HFFc6 (cell line): Measurements from ENCODE around the gene SLAIN1. TPM values are rescaled to one million over a fixed set of nuclear protein-coding genes. Genes with fewer than 3 reads are reported as not detected.

ENCODE experiments used
- DNase-seq: peaks from one replicate; pipeline ENCODE4 v3.0.0-alpha.2; 2018
- H3K27ac Mint-ChIP-seq: 2 replicates; pipeline ENCODE4 v1.8.0; 2020; ENCODE audit warnings: mild to moderate bottlenecking, mixed read lengths
- H3K27me3 Mint-ChIP-seq: 2 replicates; pipeline ENCODE4 v1.8.0; 2021; ENCODE audit warnings: mild to moderate bottlenecking, moderate library complexity, mixed read lengths; ENCODE audit not compliant: insufficient read depth
- H3K36me3 Mint-ChIP-seq: 2 replicates; pipeline ENCODE4 v1.8.0; 2021; ENCODE audit warnings: low read depth, mixed read lengths
- H3K4me1 Mint-ChIP-seq: 2 replicates; pipeline ENCODE4 v1.8.0; 2020; ENCODE audit warnings: low read depth, mixed read lengths
- H3K4me3 Mint-ChIP-seq: 2 replicates; pipeline ENCODE4 v1.8.0; 2020; ENCODE audit warnings: mild to moderate bottlenecking, moderate library complexity, mixed read lengths
- H3K9me3 Mint-ChIP-seq: 2 replicates; pipeline ENCODE4 v1.8.0; 2020; ENCODE audit warnings: mild to moderate bottlenecking, mixed read lengths
- CTCF ChIP-seq: fragments of 200-600 bp; sonication (generic); IDR thresholded peaks from 2 replicates; pipeline ENCODE4 v1.5.0; 2021; ENCODE audit warnings: antibody characterized with exemption, mild to moderate bottlenecking
- total RNA-seq, 6 experiments: library from RNA; stranded (reverse); fragmentation: NEBNext Ultra II Directional; extraction: Animal tissue kit (Norgen Biotek cat#: 25700); gene quantifications; 2 replicates in 1 of 6; 3 replicates in 5 of 6; pipeline ENCODE4 v1.2.3, GENCODE V29; 2021

SLAIN1 gene
- total RNA-seq, 6 experiments from 2014 or later: 0.09 to 0.56 (median 0.24) TPM; not detected in 3

- TF ChIP-seq CTCF: no peak
- H3K4me1 Mint-ChIP-seq: peaks cover 6% of the 10 kb centered on the region
- H3K27me3 Mint-ChIP-seq: peaks cover 7% of the 10 kb centered on the region; the same call in 1 of the 2 replicates
- no peaks in the 10 kb centered on the region for H3K9me3 Mint-ChIP-seq
- H3K27ac Mint-ChIP-seq: no peak overlapping the region
- DNase-seq: no peak
- no peaks in the 10 kb centered on the region; the same call in 1 of the 2 replicates for H3K36me3 Mint-ChIP-seq
- H3K4me3 Mint-ChIP-seq: no peak overlapping the region
These were observed 3.8 kb downstream of the SLAIN1 start for GRCh38 chr13:77701305-77701704.

- TF ChIP-seq CTCF: no peak
- Mint-ChIP-seq H3K9me3 (peaks cover 1% of the 10 kb centered on the region; the same call in 1 of the 2 replicates), H3K36me3 (no peaks in the 10 kb centered on the region; the same call in 1 of the 2 replicates), H3K4me1 (peaks cover 6% of the 10 kb centered on the region), H3K4me3 (no peak overlapping the region), H3K27ac (no peak overlapping the region), H3K27me3 (peaks cover 7% of the 10 kb centered on the region; the same call in 1 of the 2 replicates)
- no peak for DNase-seq
These were observed 4.9 kb downstream of the SLAIN1 start for GRCh38 chr13:77702366-77702765.

GRCh38 chr13:77703408-77703807, 5.9 kb downstream of the SLAIN1 start:
- peaks cover 10% of the 10 kb centered on the region for H3K9me3 Mint-ChIP-seq
- H3K27ac Mint-ChIP-seq: no peak overlapping the region
- no peak overlapping the region for H3K4me3 Mint-ChIP-seq
- DNase-seq: no peak
- H3K36me3 Mint-ChIP-seq: no peaks in the 10 kb centered on the region; the same call in 1 of the 2 replicates
- no peak for TF ChIP-seq CTCF
- H3K27me3 Mint-ChIP-seq: peaks cover 7% of the 10 kb centered on the region; the same call in 1 of the 2 replicates
- peaks cover 6% of the 10 kb centered on the region for H3K4me1 Mint-ChIP-seq

DNA sequence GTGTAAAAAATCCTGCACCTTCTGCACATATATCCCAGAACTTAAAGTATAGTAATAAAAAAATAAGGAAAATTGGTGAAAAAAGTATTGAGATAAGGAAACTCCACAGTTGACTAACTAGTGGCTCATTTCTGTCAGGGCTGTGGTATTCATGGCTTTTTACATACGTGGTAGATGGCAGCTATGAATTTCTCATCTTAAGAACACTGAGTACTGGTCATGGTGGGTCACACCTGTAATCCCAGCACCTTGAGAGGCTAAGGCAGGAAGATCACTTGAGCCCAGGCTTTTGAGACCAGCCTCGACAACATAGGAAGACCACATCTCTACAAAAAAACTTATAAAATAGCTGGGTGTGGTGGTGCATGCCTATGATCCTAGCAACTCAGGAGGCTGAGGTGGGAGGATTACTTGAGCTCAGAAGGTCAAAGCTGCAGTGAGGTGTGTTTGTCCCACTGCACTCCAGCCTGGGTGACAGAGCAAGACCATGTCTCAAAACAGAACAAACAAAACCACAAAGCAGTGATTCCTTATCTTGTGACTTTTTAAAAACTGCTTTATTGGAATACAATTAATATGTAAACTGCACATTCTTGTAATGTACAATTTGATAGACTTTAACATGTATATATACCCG, 16.8 kb downstream of the SLAIN1 start:
- no peaks in the 10 kb centered on the region for H3K36me3 Mint-ChIP-seq
- peaks cover 6% of the 10 kb centered on the region for H3K9me3 Mint-ChIP-seq
- no peak overlapping the region for H3K4me3 Mint-ChIP-seq
- no peaks in the 10 kb centered on the region for H3K27me3 Mint-ChIP-seq
- no peak for TF ChIP-seq CTCF
- no peaks in the 10 kb centered on the region for H3K4me1 Mint-ChIP-seq
- DNase-seq: no peak
- H3K27ac Mint-ChIP-seq: no peak overlapping the region

DNA sequence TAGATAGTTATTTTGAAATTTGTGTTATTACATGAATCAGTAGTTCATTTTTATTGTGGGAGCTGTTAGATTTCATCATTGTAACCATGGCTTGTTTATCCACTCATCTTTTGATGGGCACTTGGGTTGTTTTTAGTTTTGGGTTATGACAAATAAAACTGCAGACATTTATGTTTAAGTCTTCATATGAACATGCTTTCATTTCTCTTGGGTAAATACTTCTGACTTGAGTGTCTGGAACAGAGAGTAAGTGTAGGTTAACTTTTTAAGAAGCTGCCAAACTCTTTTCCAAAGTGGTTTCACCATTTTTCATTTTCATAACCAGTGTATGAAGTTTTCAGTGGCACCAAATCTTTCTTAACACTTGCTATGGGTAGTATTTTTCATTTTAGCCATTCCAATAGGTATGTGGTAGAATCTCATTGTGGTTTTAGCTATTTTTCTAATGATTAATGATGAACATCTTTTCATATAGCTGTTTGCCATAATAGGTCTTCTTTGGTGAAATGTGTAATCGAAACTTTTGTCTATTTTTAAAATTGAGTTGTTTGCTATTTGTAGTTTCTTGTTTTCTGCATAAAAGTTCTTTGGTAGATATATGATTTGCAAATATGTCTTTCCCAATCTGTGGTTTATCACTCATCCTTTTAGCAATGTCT, 17.9 kb downstream of the SLAIN1 start:
- H3K27ac Mint-ChIP-seq: no peak overlapping the region
- no peak overlapping the region for H3K4me3 Mint-ChIP-seq
- TF ChIP-seq CTCF: no peak
- no peaks in the 10 kb centered on the region for H3K36me3 Mint-ChIP-seq
- H3K27me3 Mint-ChIP-seq: no peaks in the 10 kb centered on the region
- no peak for DNase-seq
- H3K9me3 Mint-ChIP-seq: peaks cover 6% of the 10 kb centered on the region
- no peaks in the 10 kb centered on the region for H3K4me1 Mint-ChIP-seq
